ENCODE results near the gene SAC3D1. TPM values are rescaled to one million over a fixed set of nuclear protein-coding genes. Genes with fewer than 3 reads are reported as not detected.

The SAC3D1 gene
- polyA plus RNA-seq, 2 of the 4 experiments (the other 2 are of a cell fraction) = 12.9 to 29.0 TPM

DNA sequence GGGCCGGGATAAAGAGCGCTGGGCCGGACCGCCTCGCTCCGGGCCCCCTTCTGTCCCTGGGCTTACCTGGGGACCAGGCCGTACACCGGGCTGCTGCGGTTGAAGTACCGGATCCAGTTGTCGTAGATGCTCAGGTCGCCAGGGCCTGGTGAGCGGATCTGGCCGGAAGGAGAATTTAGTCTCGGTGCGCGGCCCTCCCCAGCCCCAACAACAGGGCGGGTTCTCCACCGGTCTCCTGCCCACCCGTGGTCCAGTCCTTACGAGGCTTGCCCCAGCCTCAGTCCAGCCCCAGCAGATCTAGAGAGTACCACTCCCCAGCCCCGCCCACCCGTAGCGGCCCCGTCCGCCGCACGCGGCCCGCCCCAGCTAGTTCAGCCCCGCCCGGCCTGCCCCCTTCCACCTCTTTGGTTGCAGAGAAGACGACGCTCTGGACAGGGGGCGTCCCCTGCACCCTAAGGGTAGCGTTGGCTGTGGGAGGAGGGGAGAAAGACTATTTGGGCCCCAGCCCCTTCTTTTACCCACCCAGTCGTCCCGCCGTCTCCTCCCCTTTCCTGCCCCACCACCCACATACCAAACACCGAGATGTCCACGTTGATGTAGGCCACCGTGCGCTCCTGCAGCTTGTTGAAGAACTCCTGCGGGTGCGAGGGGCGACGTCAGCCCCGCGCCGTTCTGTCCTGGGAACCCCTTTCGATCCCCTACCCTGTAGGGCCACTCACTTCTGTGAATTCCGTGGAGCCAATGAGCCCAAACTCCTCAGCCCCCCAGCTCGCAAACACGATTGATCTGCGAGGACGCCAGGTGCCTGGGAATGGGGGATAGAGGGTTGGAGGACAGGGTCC is 6.8 kb downstream of the SAC3D1 start:
- POLR2A ChIA-PET = no interaction called here
- TF ChIP-seq EHF (CRISPR knock-in tag; IDR thresholded peaks at IDR 0.05) (no peak), ZFP36 (IDR thresholded peaks at IDR 0.05; ENCODE audit: borderline replicate concordance, partially characterized antibody) (no peak), RCOR1 (IDR thresholded peaks at IDR 0.05; ENCODE audit: low read depth, low read length) (no peak), TP53 (CRISPR knock-in tag; IDR thresholded peaks at IDR 0.05) (no peak), RAD21 (conservative IDR thresholded peaks at IDR 0.05 in 1 of 2, IDR thresholded peaks at IDR 0.05 in 1 of 2) (no peak), GATA3 (IDR thresholded peaks at IDR 0.05; ENCODE audit: borderline replicate concordance) (no peak), EP300 (IDR thresholded peaks at IDR 0.05) (no peak), MYC (IDR thresholded peaks at IDR 0.05; ENCODE audit: borderline replicate concordance, low read length) (no peak), HEYL (CRISPR knock-in tag; IDR thresholded peaks at IDR 0.05) (no peak), PHF8 (IDR thresholded peaks at IDR 0.05; ENCODE audit: borderline replicate concordance, low read depth) (no peak), ESRRA (IDR thresholded peaks at IDR 0.05; ENCODE audit: borderline replicate concordance, low read length) (no peak), RARB (CRISPR knock-in tag; IDR thresholded peaks at IDR 0.05) (no peak), POLR2AphosphoS2 (conservative IDR thresholded peaks at IDR 0.05; ENCODE audit: low read length) (no peak), EHMT2 (IDR thresholded peaks at IDR 0.05; ENCODE audit: low read depth) (no peak), HDAC2 (IDR thresholded peaks at IDR 0.05) (no peak)
- TF ChIP-seq, protein P1, sequence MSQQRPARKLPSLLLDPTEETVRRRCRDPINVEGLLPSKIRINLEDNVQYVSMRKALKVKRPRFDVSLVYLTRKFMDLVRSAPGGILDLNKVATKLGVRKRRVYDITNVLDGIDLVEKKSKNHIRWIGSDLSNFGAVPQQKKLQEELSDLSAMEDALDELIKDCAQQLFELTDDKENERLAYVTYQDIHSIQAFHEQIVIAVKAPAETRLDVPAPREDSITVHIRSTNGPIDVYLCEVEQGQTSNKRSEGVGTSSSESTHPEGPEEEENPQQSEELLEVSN (IDR thresholded peaks at IDR 0.05; ENCODE audit: borderline replicate concordance, low read depth) = no peak
- TF ChIP-seq, protein P2, sequence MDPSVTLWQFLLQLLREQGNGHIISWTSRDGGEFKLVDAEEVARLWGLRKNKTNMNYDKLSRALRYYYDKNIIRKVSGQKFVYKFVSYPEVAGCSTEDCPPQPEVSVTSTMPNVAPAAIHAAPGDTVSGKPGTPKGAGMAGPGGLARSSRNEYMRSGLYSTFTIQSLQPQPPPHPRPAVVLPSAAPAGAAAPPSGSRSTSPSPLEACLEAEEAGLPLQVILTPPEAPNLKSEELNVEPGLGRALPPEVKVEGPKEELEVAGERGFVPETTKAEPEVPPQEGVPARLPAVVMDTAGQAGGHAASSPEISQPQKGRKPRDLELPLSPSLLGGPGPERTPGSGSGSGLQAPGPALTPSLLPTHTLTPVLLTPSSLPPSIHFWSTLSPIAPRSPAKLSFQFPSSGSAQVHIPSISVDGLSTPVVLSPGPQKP (IDR thresholded peaks at IDR 0.05; ENCODE audit: low read depth, low read length) = no peak
- TF ChIP-seq, protein P3, sequence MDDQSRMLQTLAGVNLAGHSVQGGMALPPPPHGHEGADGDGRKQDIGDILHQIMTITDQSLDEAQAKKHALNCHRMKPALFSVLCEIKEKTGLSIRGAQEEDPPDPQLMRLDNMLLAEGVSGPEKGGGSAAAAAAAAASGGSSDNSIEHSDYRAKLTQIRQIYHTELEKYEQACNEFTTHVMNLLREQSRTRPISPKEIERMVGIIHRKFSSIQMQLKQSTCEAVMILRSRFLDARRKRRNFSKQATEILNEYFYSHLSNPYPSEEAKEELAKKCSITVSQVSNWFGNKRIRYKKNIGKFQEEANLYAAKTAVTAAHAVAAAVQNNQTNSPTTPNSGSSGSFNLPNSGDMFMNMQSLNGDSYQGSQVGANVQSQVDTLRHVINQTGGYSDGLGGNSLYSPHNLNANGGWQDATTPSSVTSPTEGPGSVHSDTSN (IDR thresholded peaks at IDR 0.05) = no peak
- TF ChIP-seq, protein P4, sequence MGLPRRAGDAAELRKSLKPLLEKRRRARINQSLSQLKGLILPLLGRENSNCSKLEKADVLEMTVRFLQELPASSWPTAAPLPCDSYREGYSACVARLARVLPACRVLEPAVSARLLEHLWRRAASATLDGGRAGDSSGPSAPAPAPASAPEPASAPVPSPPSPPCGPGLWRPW (IDR thresholded peaks at IDR 0.05) = no peak
- TF ChIP-seq, protein P5, sequence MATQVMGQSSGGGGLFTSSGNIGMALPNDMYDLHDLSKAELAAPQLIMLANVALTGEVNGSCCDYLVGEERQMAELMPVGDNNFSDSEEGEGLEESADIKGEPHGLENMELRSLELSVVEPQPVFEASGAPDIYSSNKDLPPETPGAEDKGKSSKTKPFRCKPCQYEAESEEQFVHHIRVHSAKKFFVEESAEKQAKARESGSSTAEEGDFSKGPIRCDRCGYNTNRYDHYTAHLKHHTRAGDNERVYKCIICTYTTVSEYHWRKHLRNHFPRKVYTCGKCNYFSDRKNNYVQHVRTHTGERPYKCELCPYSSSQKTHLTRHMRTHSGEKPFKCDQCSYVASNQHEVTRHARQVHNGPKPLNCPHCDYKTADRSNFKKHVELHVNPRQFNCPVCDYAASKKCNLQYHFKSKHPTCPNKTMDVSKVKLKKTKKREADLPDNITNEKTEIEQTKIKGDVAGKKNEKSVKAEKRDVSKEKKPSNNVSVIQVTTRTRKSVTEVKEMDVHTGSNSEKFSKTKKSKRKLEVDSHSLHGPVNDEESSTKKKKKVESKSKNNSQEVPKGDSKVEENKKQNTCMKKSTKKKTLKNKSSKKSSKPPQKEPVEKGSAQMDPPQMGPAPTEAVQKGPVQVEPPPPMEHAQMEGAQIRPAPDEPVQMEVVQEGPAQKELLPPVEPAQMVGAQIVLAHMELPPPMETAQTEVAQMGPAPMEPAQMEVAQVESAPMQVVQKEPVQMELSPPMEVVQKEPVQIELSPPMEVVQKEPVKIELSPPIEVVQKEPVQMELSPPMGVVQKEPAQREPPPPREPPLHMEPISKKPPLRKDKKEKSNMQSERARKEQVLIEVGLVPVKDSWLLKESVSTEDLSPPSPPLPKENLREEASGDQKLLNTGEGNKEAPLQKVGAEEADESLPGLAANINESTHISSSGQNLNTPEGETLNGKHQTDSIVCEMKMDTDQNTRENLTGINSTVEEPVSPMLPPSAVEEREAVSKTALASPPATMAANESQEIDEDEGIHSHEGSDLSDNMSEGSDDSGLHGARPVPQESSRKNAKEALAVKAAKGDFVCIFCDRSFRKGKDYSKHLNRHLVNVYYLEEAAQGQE (IDR thresholded peaks at IDR 0.05) = no peak
- no peak overlapping the region for H3K4me2 ChIP-seq
- ATAC-seq (no peak), FAIRE-seq (no peak), DNase-seq (ENCODE audit: low read depth in 1 of 2, low spot score in 1 of 2) (no peak)
- H3K27ac ChIP-seq = no peak overlapping the region
- CTCF ChIA-PET = interaction anchor here (0.9 to 2.1 kb wide), 5 partner anchors 10 to 33 kb away, joined by 3 to 8 read pairs (median 3); partner anchors contain the start of genes ARL2 and NAALADL1
- H3K9me3 ChIP-seq = no peaks in the 10 kb centered on the region
- no peak overlapping the region for H3K4me3 ChIP-seq
- peaks cover 11% of the 10 kb centered on the region for H3K4me1 ChIP-seq
- 93% methylated on average over 40 of the region's 56 CpGs for WGBS (ENCODE audit: missing lambda C conversion rate)
